ENCODE data around the gene KIF5C.

Gene KIF5C

GRCh38 chr2:149021271-149021719, 146.3 kb downstream of the KIF5C start:
- no peak for FAIRE-seq

DNA sequence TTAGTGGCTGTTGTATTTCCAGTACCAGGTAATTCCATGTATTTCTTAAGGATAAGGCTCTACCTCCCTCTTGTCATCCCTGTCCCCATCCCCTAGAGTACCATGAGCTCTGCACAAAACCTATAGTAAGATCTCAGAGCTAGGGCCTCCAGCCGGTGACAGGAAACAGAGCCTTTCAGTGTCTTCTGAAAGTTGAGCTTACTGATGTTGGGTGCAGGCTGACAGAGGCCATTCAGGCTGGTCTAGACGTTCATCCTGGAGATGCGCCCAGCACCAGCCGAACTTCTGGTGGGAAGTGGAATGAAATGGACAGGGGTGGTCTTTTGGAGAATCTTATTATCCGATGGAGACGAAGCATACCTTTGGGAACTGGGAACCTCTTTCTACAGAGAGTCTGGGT, 146.7 kb downstream of the KIF5C start:
- no peak for FAIRE-seq

DNA sequence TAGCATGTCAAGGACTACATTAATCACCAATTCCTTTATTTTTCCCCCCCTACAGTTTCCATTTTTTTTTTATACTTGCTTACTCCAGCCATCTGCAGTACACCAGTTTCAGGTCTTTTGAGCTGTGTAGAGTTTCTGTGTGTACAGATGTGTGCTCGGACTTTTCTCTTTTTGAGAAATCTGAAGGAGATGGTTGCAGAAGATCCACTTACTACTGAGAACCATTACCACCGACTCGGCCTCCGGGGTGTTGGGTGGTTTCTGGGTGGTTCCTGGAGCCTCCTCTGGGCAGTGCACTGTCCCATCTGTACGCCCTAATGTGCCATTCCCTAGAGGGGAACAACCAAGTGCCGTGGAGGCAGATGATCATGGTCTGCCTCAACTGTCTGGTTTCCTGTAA, 148.1 kb downstream of the KIF5C start:
- no peak for FAIRE-seq

- no peak for FAIRE-seq
Measured at GRCh38 chr2:149027590-149028250, 152.7 kb downstream of the KIF5C start.

GRCh38 chr2:149028377-149028776, 153.3 kb downstream of the KIF5C start:
- no peak for FAIRE-seq

GRCh38 chr2:149028891-149029290, 153.9 kb downstream of the KIF5C start:
- no peak for FAIRE-seq

- FAIRE-seq = no peak
Measured at GRCh38 chr2:149029307-149029965, 154.4 kb downstream of the KIF5C start.

- no peak for FAIRE-seq
Measured at GRCh38 chr2:149031396-149031795, 156.4 kb downstream of the KIF5C start.

GRCh38 chr2:149033716-149034115, 158.7 kb downstream of the KIF5C start:
- no peak for FAIRE-seq

GRCh38 chr2:149034406-149034805, 159.4 kb downstream of the KIF5C start:
- FAIRE-seq = no peak

- FAIRE-seq = no peak
Measured at GRCh38 chr2:149036507-149037293, 161.7 kb downstream of the KIF5C start.

- FAIRE-seq = no peak
Measured at GRCh38 chr2:149037851-149038250, 162.8 kb downstream of the KIF5C start.

- no peak for FAIRE-seq
Measured at GRCh38 chr2:149038442-149039212, 163.6 kb downstream of the KIF5C start, which contains the start of gene LYPD6B. Gene LYPD6B (plus strand): TSS chr2:149038699. CDS start chr2:149130949, 92,250 bp downstream.

DNA sequence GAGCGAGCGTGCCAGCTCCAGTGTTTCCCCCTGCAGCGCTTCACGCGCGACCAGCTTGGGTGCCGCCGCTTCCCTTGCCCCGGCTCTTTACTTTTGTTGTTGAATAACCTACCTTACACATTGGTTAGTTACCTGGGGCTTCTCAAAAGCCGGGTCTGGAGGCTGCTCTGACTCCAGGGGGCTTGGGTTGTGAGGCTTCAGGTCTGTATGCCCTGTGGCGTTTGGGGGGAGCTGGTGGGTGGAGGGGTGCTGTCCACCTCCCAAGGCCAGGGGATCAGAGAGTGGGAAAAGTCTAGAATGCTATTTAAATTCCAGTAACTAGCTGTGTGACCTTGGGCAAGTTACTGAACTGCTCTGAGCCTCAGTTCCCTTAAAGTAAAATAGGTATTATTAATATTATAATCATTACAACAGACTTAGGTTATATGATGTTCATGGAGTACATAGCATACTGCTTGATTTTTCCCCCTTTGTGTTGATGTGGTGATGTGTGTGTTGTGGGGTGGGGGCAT, 164.2 kb downstream of the KIF5C start:
- FAIRE-seq = no peak

GRCh38 chr2:149040451-149040850, 165.4 kb downstream of the KIF5C start:
- no peak for FAIRE-seq

GRCh38 chr2:149041482-149041881, 166.5 kb downstream of the KIF5C start:
- FAIRE-seq = no peak

- no peak for FAIRE-seq
Measured at GRCh38 chr2:149042881-149043280, 167.9 kb downstream of the KIF5C start.

GRCh38 chr2:149044500-149044899, 169.5 kb downstream of the KIF5C start:
- no peak for FAIRE-seq

DNA sequence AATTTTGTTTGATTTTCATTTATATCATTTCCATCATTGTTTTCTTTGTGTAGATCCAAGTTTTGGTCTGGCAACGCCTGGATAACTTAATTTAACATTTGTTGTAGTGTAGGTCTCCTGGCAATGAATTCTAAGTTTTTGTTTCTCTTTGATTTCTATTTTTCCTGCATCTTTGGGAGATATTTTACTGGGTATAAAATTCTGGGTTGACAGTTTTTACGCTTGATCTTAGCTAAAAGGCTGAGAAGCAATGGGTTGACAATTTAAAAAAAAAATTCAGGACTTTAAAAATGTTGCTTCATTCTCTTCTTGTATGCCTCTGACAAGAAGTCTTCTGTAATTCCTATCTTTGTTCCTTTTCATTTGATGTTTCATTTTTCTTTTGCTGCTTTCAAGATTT, 172.1 kb downstream of the KIF5C start:
- no peak for FAIRE-seq

GRCh38 chr2:149049142-149049541, 174.1 kb downstream of the KIF5C start:
- FAIRE-seq = no peak

DNA sequence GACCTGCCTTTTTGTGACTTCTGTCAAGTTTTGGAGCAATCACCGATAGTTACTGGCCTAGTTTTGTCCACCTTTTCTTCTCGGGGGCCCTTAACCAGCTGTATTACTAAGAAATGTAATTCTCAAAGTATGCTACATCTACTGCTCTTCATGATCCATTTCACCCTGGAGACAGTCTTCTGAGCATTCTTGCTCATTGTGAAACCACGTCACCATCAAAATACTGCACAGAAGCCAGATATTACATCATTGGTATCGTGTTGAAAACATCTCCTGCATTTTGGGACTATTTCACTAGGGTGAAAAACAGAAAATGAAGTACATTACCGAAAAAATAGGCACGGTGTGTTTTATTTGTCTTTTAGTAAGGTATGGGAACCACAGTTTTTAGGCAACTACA, 175.2 kb downstream of the KIF5C start:
- FAIRE-seq = no peak

- FAIRE-seq = no peak
Measured at GRCh38 chr2:149055751-149056150, 180.7 kb downstream of the KIF5C start.
